HG03097 (cell line): Measurements from ENCODE around the gene RPN1.
"Not testable (repeated sequence)": the region's sequence is repeated elsewhere in the genome, so short reads cannot be mapped to it uniquely, and the experiment has no call there.

Experiments
- ATAC-seq: cut with Tn5 transposase; IDR thresholded peaks from one replicate; pipeline ENCODE4 v1.9.1; 2021; ENCODE audit not compliant: unreplicated experiment, low FRiP score

Gene RPN1

GRCh38 chr3:128613083-128613829 is 37.4 kb downstream of the RPN1 start:
- no peak for ATAC-seq

- no peak for ATAC-seq
These were observed 40.1 kb downstream of the RPN1 start for GRCh38 chr3:128610451-128611070.

- ATAC-seq = no peak
These were observed 41.3 kb downstream of the RPN1 start for GRCh38 chr3:128609294-128609693.

- ATAC-seq = no peak
These were observed 42.9 kb downstream of the RPN1 start for GRCh38 chr3:128607710-128608048.

- no peak for ATAC-seq
These were observed 44.5 kb downstream of the RPN1 start for GRCh38 chr3:128606094-128606493.

- ATAC-seq = no peak
These were observed 45.2 kb downstream of the RPN1 start for GRCh38 chr3:128605091-128606046.

GRCh38 chr3:128603811-128604775 is 46.5 kb downstream of the RPN1 start:
- ATAC-seq = no peak

- no peak for ATAC-seq
These were observed 47.3 kb downstream of the RPN1 start for GRCh38 chr3:128603313-128603712.

GRCh38 chr3:128598884-128599664 is 51.5 kb downstream of the RPN1 start:
- ATAC-seq = no peak

GRCh38 chr3:128597900-128598299 is 52.7 kb downstream of the RPN1 start:
- no peak for ATAC-seq

- ATAC-seq = no peak
These were observed 57.8 kb downstream of the RPN1 start for GRCh38 chr3:128592864-128593263.

GRCh38 chr3:128591738-128592426 is 58.7 kb downstream of the RPN1 start:
- no peak for ATAC-seq

GRCh38 chr3:128590948-128591347 is 59.7 kb downstream of the RPN1 start:
- no peak for ATAC-seq

- ATAC-seq = not testable (repeated sequence)
These were observed 60.6 kb downstream of the RPN1 start for GRCh38 chr3:128589985-128590384.

GRCh38 chr3:128588147-128588546 is 62.5 kb downstream of the RPN1 start:
- no peak for ATAC-seq

- no peak for ATAC-seq
These were observed 63.2 kb downstream of the RPN1 start for GRCh38 chr3:128587391-128587790.

GRCh38 chr3:128586932-128587331 is 63.7 kb downstream of the RPN1 start:
- not testable (repeated sequence) for ATAC-seq

- ATAC-seq = not testable (repeated sequence)
These were observed 64.2 kb downstream of the RPN1 start for GRCh38 chr3:128586391-128586790.

- ATAC-seq = no peak
These were observed 64.6 kb downstream of the RPN1 start for GRCh38 chr3:128585974-128586373.
